ENCODE data around the gene PROK2.

DNA sequence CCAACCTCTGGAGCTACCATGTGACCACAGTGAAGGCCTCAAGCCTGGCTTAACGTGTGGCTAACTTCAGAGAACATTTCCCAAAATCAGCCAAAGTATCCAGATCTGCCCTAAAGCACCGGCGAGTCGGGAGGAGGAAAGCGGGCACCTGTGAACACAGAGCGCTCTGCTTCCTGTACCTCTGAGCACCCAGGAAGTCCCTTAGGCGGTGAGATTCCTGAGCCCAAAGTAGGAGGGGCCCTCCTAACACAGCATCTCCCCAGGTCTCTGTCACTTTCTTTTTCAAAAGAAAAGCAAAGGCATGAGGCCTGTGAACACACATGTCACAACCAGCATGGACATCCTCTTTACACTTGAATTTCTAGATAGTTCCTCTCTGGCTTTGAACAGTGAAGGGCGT, 58.8 kb downstream of the PROK2 start:
- TF ChIP-seq, protein P1, sequence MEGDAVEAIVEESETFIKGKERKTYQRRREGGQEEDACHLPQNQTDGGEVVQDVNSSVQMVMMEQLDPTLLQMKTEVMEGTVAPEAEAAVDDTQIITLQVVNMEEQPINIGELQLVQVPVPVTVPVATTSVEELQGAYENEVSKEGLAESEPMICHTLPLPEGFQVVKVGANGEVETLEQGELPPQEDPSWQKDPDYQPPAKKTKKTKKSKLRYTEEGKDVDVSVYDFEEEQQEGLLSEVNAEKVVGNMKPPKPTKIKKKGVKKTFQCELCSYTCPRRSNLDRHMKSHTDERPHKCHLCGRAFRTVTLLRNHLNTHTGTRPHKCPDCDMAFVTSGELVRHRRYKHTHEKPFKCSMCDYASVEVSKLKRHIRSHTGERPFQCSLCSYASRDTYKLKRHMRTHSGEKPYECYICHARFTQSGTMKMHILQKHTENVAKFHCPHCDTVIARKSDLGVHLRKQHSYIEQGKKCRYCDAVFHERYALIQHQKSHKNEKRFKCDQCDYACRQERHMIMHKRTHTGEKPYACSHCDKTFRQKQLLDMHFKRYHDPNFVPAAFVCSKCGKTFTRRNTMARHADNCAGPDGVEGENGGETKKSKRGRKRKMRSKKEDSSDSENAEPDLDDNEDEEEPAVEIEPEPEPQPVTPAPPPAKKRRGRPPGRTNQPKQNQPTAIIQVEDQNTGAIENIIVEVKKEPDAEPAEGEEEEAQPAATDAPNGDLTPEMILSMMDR (IDR thresholded peaks at IDR 0.05) = no peak
- peak in 1 of 4 donors; percentile 21 for TF ChIP-seq POLR2A (IDR thresholded peaks at IDR 0.05)
